Measurements from ENCODE around the gene FGFRL1.

GRCh38 chr4:973431-974397, 37.7 kb upstream of the FGFRL1 start, which contains the start of gene DGKQ:
- TF ChIP-seq CTCF (IDR thresholded peaks at IDR 0.05) = no peak
- peak in 1 of 2 donors; percentile 57 for TF ChIP-seq POLR2A (IDR thresholded peaks at IDR 0.05)
